ENCODE data around the gene ACBD6.

The ACBD6 gene

GRCh38 chr1:180254854-180255253 lies 247.5 kb downstream of the ACBD6 start:
- no peak for DNase-seq (ENCODE audit: low read depth, low spot score)
- H3K4me3 ChIP-seq (ENCODE audit: low read length) = no peak overlapping the region

- DNase-seq (ENCODE audit: low read depth, low spot score) = no peak
- H3K4me3 ChIP-seq (ENCODE audit: low read length) = no peak overlapping the region
Observed at GRCh38 chr1:180254496-180254819, 247.9 kb downstream of the ACBD6 start.

GRCh38 chr1:180253585-180254495 lies 248.5 kb downstream of the ACBD6 start:
- no peak for DNase-seq (ENCODE audit: low read depth, low spot score)
- no peak overlapping the region for H3K4me3 ChIP-seq (ENCODE audit: low read length)

GRCh38 chr1:180252638-180253536 lies 249.5 kb downstream of the ACBD6 start:
- DNase-seq (ENCODE audit: low read depth, low spot score) = peak; percentile 63
- H3K4me3 ChIP-seq (ENCODE audit: low read length) = no peak overlapping the region

- no peak for DNase-seq (ENCODE audit: low read depth, low spot score)
- H3K4me3 ChIP-seq (ENCODE audit: low read length) = no peak overlapping the region
Observed at GRCh38 chr1:180251526-180252305, 250.7 kb downstream of the ACBD6 start.

- DNase-seq (ENCODE audit: low read depth, low spot score) = no peak
- H3K4me3 ChIP-seq (ENCODE audit: low read length) = no peak overlapping the region
Observed at GRCh38 chr1:180250883-180251509, 251.4 kb downstream of the ACBD6 start.

- no peak overlapping the region for H3K4me3 ChIP-seq (ENCODE audit: low read length)
- no peak for DNase-seq (ENCODE audit: low read depth, low spot score)
Observed at GRCh38 chr1:180250499-180250770, 251.9 kb downstream of the ACBD6 start.

- peak; percentile 37 for DNase-seq (ENCODE audit: low read depth, low spot score)
- no peak overlapping the region for H3K4me3 ChIP-seq (ENCODE audit: low read length)
Observed at GRCh38 chr1:180249725-180250498, 252.5 kb downstream of the ACBD6 start.

GRCh38 chr1:180248731-180249681 lies 253.4 kb downstream of the ACBD6 start:
- DNase-seq (ENCODE audit: low read depth, low spot score) = no peak
- H3K4me3 ChIP-seq (ENCODE audit: low read length) = no peak overlapping the region

- no peak overlapping the region for H3K4me3 ChIP-seq (ENCODE audit: low read length)
- DNase-seq (ENCODE audit: low read depth, low spot score) = no peak
Observed at GRCh38 chr1:180248176-180248575, 254.2 kb downstream of the ACBD6 start.

GRCh38 chr1:180247580-180247979 lies 254.8 kb downstream of the ACBD6 start:
- DNase-seq (ENCODE audit: low read depth, low spot score) = no peak
- H3K4me3 ChIP-seq (ENCODE audit: low read length) = no peak overlapping the region

GRCh38 chr1:180247061-180247460 lies 255.3 kb downstream of the ACBD6 start:
- no peak overlapping the region for H3K4me3 ChIP-seq (ENCODE audit: low read length)
- no peak for DNase-seq (ENCODE audit: low read depth, low spot score)

GRCh38 chr1:180246579-180246978 lies 255.8 kb downstream of the ACBD6 start:
- DNase-seq (ENCODE audit: low read depth, low spot score) = no peak
- H3K4me3 ChIP-seq (ENCODE audit: low read length) = no peak overlapping the region

GRCh38 chr1:180244840-180245239 lies 257.5 kb downstream of the ACBD6 start:
- H3K4me3 ChIP-seq (ENCODE audit: low read length) = no peak overlapping the region
- DNase-seq (ENCODE audit: low read depth, low spot score) = no peak

- no peak overlapping the region for H3K4me3 ChIP-seq (ENCODE audit: low read length)
- DNase-seq (ENCODE audit: low read depth, low spot score) = no peak
Observed at GRCh38 chr1:180243517-180244221, 258.7 kb downstream of the ACBD6 start.

- no peak overlapping the region for H3K4me3 ChIP-seq (ENCODE audit: low read length)
- no peak for DNase-seq (ENCODE audit: low read depth, low spot score)
Observed at GRCh38 chr1:180241716-180242544, 260.4 kb downstream of the ACBD6 start.
